Stimulated activated CD8-positive, alpha-beta memory T cell treated with anti-CD3 and anti-CD28 coated beads, Interleukin-4, amount 100 ng/mL, for 48 hours (primary cell): ENCODE measurements around the gene AASDH.

Experiments used
- DNase-seq: peaks from one replicate; pipeline ENCODE4 v3.0.0-alpha.2; 2020

Gene AASDH

GRCh38 chr4:56387023-56388001 lies at the start of gene AASDH:
Gene AASDH, minus strand, starts transcription at chr4:56387491. Its CDS starts 3,192 bp downstream, at chr4:56384299.
- DNase-seq, result peak; percentile 98

GRCh38 chr4:56435140-56435926 lies 48.0 kb upstream of the AASDH start, which contains the start of gene PPAT:
Gene PPAT, minus strand, starts transcription at chr4:56435615. Its CDS starts 138 bp downstream, at chr4:56435477.
- peak; percentile 99 for DNase-seq

DNA sequence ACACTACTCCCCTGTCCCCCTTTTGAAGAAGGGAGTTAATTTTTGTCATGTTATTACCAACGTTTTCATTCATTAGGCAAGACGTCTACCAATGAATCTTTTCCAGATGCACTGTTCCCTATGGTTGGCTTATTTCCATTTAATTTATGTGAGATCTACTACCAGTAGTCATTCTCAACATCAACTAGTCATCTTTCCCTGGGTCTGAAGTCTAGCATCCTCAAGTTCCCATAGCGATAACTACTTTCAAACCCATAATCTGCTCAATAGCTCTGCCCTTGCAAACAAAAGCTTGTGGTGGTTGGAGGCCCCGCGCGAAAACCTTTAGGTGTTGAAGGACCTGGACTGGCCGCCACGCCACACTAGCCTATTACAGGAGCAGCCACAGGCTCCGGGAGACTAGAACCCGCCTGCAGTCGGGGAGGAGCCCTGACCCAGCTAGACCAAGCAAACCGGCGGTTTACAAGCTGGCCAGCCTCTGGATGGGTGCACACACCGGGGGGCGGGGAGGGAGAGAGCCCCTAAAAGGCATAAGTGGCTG lies 47.4 kb upstream of the AASDH start:
- DNase-seq, result peak; percentile 61

DNA sequence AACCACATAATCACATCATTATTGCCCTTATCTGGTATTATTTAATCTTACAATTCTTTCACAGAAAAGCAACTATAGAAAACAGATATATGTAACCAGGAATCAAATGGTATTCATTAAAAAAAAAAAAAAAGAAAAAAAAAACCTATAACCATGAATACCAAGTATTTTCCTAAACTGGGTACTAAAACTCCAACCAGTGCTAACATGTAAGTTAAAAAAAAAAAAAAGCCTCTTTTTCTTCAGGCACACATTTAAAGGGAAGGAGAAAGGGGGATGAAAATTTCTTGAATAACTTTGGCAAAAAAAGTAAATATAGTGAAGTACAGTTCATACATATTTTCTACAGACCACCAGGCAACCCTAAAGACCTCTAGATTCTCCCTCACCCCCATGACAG lies 46.0 kb upstream of the AASDH start:
- DNase-seq, result no peak

- no peak for DNase-seq
These were observed 42.9 kb upstream of the AASDH start for GRCh38 chr4:56430203-56430602.

DNA sequence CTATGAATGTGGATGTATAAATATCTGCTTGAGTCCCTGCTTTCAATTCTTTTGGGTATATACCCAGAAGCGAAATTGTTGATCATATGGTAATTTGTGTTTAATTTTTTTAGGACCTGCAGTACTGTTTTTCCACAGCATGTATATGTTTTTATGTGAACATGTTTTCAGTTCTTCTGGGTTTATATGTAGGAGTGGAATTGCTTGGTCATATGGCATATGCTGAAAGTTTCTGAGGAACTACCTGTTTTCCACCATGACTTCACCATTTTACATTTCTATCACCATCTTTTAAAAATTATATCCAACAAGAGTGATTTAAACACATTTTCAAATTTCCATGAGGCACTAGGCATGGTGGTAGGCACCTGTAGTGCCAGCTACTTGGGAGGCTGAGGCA lies 39.9 kb upstream of the AASDH start:
- no peak for DNase-seq

GRCh38 chr4:56426273-56426672 lies 39.0 kb upstream of the AASDH start:
- no peak for DNase-seq

GRCh38 chr4:56425518-56425917 lies 38.2 kb upstream of the AASDH start:
- no peak for DNase-seq

GRCh38 chr4:56424697-56425514 lies 37.6 kb upstream of the AASDH start:
- no peak for DNase-seq

GRCh38 chr4:56424176-56424575 lies 36.9 kb upstream of the AASDH start:
- no peak for DNase-seq

GRCh38 chr4:56417396-56417795 lies 30.1 kb upstream of the AASDH start:
- no peak for DNase-seq

DNA sequence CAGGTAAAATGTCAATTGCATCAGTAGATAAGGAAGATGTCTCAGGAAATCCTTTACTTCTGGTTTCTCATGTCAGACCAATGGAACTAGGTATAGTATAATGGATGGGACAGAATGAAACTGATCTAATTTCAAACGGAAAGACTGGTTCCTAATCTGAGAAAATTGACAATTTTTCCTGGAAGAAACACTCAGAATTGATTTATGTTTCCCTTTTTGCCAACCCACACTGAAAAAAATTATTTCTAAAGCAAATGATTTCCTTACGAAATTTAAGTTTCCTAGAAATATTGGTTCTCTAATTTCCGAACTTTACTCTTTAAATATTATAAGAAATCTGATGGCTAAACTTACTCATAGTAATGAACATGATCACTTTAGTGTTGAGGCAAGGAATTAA lies 29.1 kb upstream of the AASDH start:
- DNase-seq, result no peak

DNA sequence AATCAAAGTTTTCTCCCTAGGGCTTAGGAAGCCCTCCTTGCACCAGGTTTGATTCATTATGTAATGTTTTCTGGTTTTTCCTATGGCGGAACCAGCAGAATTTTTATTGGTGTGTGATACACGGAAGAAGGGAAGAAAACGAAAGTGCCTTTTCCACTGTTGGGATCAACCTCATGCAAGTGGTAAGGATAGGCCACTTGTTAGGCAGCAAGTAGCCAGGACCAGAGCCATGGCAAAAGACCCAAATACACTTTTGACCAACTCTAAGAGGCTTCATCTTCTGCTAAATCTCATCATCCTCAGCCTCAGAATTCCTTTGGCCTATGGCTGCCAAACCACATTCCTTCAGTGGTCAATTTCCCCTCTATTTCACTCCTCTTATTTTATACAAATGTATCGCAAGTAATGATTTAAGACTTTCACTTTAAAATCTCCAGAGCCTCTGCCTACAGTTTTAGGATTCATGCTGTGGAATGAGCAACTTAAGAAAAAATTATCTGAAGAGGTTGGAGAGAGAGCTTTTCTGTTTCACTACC lies 26.9 kb upstream of the AASDH start:
- no peak for DNase-seq

- DNase-seq, result no peak
These were observed 23.2 kb upstream of the AASDH start for GRCh38 chr4:56410247-56411062.

DNA sequence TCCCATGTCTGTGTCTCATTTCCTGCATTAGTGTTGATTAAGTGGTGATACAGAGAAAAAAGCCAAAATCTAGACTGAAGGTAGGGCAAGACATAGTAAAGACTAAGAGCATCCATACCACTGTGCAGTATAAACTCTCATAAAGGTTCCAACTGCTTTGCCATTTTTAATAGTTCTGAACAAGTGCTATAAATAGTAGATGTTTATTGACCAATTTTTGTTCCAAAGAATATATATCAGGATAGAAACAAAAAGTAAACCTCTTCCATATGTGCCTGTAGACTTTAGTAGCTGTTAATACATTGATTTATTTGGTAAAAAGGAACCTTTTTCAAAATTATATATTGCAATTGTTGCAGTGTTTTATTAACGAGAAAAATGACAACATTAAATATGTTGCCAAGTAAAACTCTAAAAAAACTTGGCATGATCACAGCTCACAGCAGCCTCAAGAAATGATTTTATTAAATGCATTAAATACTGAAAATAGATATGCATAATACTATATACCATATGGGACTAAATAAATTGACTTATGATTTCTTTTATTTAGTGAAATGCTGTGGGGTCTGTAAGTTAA lies 22.3 kb upstream of the AASDH start:
- no peak for DNase-seq

DNA sequence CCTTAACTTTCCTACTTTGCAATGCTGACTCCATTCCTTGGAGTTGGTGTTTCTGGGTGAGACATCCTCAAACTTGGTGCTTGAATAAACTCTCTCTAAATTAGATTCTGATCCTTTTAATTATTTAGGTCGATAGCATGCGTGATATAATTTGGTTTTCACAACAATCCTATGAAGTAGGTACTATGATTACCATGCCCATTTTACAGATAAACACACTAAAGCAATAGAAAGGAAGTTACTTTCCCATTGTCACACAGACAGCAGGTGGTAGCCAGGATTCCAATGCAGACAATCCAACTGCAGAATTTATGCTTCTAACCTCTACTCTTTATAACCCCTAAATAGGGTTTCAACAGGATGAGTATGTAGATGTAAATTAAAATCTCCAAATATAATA lies 21.7 kb upstream of the AASDH start:
- no peak for DNase-seq

DNA sequence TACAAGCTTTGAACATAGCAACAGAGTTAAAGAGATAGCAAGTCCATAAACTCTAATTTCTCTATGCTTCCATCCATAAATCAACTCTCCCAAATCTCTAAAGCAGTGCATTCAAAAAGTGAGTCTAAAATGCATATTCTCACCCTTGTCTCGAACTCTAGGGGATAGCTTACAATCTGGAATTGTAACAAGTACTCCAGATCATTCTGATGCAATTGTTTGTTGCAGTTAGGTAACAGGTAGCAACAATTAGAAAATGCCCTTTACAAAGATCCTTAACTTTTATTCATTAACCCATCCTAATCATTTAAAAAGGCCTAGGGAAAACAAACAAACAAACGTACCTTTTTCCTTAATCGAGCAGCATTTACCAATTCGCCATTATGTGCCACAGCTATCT lies 18.9 kb upstream of the AASDH start:
- DNase-seq, result no peak

- DNase-seq, result no peak
These were observed 17.7 kb upstream of the AASDH start for GRCh38 chr4:56405016-56405415.

GRCh38 chr4:56400560-56400959 lies 13.3 kb upstream of the AASDH start:
- DNase-seq, result no peak

DNA sequence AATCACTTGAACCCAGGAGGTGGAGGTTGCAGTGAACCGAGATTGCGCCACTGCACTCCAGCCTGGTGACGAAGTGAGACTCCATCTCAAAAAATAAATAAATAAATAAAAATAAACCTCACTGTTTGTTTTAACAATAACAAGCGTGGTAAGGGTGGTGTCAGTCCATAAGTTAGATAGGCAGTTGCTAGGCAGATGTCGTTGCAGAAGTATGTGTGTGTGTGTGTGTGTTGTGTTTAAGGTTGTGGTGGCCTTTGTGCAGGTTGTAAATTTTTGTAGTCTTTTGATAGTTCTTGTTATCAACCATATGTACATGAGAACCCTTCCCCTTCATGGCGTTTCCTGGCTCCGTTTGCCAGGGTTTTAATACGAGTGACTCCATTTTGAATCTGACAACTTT lies 4.0 kb upstream of the AASDH start:
- no peak for DNase-seq

GRCh38 chr4:56389558-56389957 lies 2.3 kb upstream of the AASDH start:
- no peak for DNase-seq
